ENCODE data around the gene CBL.

Gene CBL

GRCh38 chr11:119314726-119315125, 108.6 kb downstream of the CBL start:
- no peak for DNase-seq (ENCODE audit: low read depth)

GRCh38 chr11:119315131-119316015, 109.2 kb downstream of the CBL start:
- DNase-seq (ENCODE audit: low read depth) = no peak

GRCh38 chr11:119316016-119316728, 110.0 kb downstream of the CBL start:
- no peak for DNase-seq (ENCODE audit: low read depth)

GRCh38 chr11:119316729-119317591, 110.8 kb downstream of the CBL start, which contains the start of gene MCAM:
TSS of gene MCAM (minus strand) at chr11:119317130. CDS start at chr11:119317101, 29 bp downstream.
- no peak for DNase-seq (ENCODE audit: low read depth)

GRCh38 chr11:119317592-119318239, 111.6 kb downstream of the CBL start:
- no peak for DNase-seq (ENCODE audit: low read depth)

- DNase-seq (ENCODE audit: low read depth) = no peak
These were observed 112.3 kb downstream of the CBL start for GRCh38 chr11:119318240-119319135.

- DNase-seq (ENCODE audit: low read depth) = no peak
These were observed 113.1 kb downstream of the CBL start for GRCh38 chr11:119319136-119319699.

GRCh38 chr11:119319700-119320239, 113.6 kb downstream of the CBL start:
- no peak for DNase-seq (ENCODE audit: low read depth)

- no peak for DNase-seq (ENCODE audit: low read depth)
These were observed 114.2 kb downstream of the CBL start for GRCh38 chr11:119320240-119320775.

GRCh38 chr11:119320776-119321524, 114.8 kb downstream of the CBL start:
- DNase-seq (ENCODE audit: low read depth) = no peak

- DNase-seq (ENCODE audit: low read depth) = no peak
These were observed 116.2 kb downstream of the CBL start for GRCh38 chr11:119322360-119322739.

- DNase-seq (ENCODE audit: low read depth) = no peak
These were observed 116.9 kb downstream of the CBL start for GRCh38 chr11:119322921-119323531.

GRCh38 chr11:119323532-119324033, 117.4 kb downstream of the CBL start:
- peak; percentile 64 for DNase-seq (ENCODE audit: low read depth)

- DNase-seq (ENCODE audit: low read depth) = no peak
These were observed 118.0 kb downstream of the CBL start for GRCh38 chr11:119324189-119324588.

- no peak for DNase-seq (ENCODE audit: low read depth)
These were observed 123.2 kb downstream of the CBL start for GRCh38 chr11:119329320-119329719.

GRCh38 chr11:119330237-119330636, 124.1 kb downstream of the CBL start:
- DNase-seq (ENCODE audit: low read depth) = no peak

- no peak for DNase-seq (ENCODE audit: low read depth)
These were observed 126.1 kb downstream of the CBL start for GRCh38 chr11:119332111-119332765.

Data from stimulated activated CD8-positive, alpha-beta memory T cell treated with anti-CD3 and anti-CD28 coated beads, Interleukin-15, amount 100 ng/mL, for 24 hours (primary cell).